ENCODE data around the gene LRRC46.

LRRC46 gene

DNA sequence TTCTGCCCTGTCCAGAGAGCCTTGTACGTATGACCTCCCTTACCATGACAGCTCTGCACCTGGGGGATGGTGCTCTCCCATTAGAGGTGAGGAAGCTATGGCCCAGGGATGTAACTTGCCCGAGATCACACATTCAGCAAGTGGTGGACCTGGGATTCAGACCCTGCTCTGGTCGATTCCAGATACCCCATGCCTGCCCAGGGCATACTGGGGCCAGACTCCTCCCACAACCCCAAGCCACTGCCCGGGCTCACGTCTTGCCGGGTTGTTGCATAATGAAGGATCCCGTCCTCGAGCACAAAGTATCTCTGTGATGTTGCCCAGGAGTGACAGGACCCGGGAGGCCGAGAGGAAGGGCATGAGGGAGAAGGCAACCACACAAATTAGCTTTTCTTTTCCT is 12.0 kb upstream of the LRRC46 start:
- Histone ChIP-seq H3K4me3 (no peak overlapping the region), H3K9me3 (ENCODE audit: low read depth, low read length) (no peaks in the 10 kb centered on the region), H3K27ac (no peak overlapping the region), H3K36me3 (ENCODE audit: insufficient read depth, low read length) (peaks cover 7% of the 10 kb centered on the region; the same call in 1 of the 2 replicates), H3K9ac (ENCODE audit: insufficient read length) (no peak overlapping the region)
- DNase-seq (ENCODE audit: low read depth, low spot score) = no peak
- TF ChIP-seq FOXP2 (optimal IDR thresholded peaks at IDR 0.05; ENCODE audit: control extremely low read depth, extremely low read length, insufficient read depth) (no peak), POLR2AphosphoS5 (IDR thresholded peaks at IDR 0.05; ENCODE audit: borderline replicate concordance, low read depth, low read length) (no peak), EZH2 (IDR thresholded peaks at IDR 0.05) (no peak)

DNA sequence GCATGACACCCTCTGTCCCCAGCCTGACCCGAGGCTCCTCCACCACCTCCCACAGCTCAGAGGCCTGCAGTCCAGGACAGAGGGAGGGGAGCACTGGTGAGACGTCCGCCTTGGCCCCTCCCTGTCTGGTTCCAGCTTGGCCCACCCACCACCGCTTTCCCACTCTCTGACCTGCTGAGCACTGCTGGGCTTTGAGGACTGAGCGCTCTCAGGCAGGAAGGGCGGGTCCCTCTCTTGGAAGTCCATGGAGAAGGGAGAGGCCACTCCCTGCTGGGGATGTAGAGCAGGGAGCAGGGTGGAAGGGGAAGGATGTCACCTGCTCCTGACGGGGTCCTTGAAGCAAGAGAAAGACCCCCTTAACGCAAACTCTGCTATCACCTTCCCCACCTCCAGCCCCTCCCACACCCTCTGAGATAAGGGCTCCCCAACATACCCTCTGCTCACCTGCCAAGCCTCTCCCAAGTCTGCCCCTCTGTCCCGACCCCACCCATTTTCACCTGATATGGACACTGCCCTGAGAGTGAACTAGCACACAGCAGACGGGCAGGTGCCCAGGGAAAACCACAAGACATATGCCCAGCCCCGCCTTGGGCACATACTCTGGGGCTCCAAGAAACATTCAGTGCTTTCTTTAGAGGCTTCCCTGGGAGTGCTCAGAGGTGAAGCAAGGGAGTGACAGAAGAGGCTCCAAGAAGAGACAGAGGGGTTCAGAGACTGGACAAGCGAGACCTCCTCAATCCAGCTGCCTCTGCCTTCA is 11.3 kb upstream of the LRRC46 start:
- no peaks in the 10 kb centered on the region for H3K9me3 ChIP-seq (ENCODE audit: low read depth, low read length)
- H3K4me3 ChIP-seq = no peak overlapping the region
- peaks cover 7% of the 10 kb centered on the region; the same call in 1 of the 2 replicates for H3K36me3 ChIP-seq (ENCODE audit: insufficient read depth, low read length)
- TF ChIP-seq POLR2AphosphoS5 (IDR thresholded peaks at IDR 0.05; ENCODE audit: borderline replicate concordance, low read depth, low read length) (no peak), FOXP2 (optimal IDR thresholded peaks at IDR 0.05; ENCODE audit: control extremely low read depth, extremely low read length, insufficient read depth) (no peak), EZH2 (IDR thresholded peaks at IDR 0.05) (no peak)
- DNase-seq (ENCODE audit: low read depth, low spot score) = no peak
- H3K9ac ChIP-seq (ENCODE audit: insufficient read length) = no peak overlapping the region
- H3K27ac ChIP-seq = no peak overlapping the region

DNA sequence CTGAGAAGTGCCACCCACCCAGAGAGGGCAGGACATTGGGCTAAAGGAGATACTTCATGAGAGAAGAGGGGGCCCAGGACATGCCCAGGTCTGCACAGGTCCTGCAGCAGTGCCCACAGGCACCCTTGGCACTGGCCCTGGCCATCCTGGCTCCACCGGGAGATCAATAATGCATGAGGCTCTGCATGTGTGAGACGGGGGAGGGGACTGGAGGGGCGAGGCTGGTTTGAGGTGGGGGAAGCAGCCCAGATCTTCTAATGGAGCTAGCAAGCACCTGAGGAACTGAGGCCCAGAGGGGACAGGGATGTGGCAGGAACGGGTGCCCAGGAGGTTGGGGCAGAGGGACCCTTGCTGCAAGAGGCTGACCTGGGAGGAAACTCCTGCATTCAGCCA is 10.4 kb upstream of the LRRC46 start:
- TF ChIP-seq FOXP2 (optimal IDR thresholded peaks at IDR 0.05; ENCODE audit: control extremely low read depth, extremely low read length, insufficient read depth) = no peak
- no peak for TF ChIP-seq POLR2AphosphoS5 (IDR thresholded peaks at IDR 0.05; ENCODE audit: borderline replicate concordance, low read depth, low read length)
- TF ChIP-seq EZH2 (IDR thresholded peaks at IDR 0.05) = no peak
- Histone ChIP-seq H3K9me3 (ENCODE audit: low read depth, low read length) (no peaks in the 10 kb centered on the region), H3K9ac (ENCODE audit: insufficient read length) (no peak overlapping the region), H3K4me3 (peak overlapping the region; percentile 73), H3K27ac (no peak overlapping the region), H3K36me3 (ENCODE audit: insufficient read depth, low read length) (peaks cover 7% of the 10 kb centered on the region; the same call in 1 of the 2 replicates)
- no peak for DNase-seq (ENCODE audit: low read depth, low spot score)

DNA sequence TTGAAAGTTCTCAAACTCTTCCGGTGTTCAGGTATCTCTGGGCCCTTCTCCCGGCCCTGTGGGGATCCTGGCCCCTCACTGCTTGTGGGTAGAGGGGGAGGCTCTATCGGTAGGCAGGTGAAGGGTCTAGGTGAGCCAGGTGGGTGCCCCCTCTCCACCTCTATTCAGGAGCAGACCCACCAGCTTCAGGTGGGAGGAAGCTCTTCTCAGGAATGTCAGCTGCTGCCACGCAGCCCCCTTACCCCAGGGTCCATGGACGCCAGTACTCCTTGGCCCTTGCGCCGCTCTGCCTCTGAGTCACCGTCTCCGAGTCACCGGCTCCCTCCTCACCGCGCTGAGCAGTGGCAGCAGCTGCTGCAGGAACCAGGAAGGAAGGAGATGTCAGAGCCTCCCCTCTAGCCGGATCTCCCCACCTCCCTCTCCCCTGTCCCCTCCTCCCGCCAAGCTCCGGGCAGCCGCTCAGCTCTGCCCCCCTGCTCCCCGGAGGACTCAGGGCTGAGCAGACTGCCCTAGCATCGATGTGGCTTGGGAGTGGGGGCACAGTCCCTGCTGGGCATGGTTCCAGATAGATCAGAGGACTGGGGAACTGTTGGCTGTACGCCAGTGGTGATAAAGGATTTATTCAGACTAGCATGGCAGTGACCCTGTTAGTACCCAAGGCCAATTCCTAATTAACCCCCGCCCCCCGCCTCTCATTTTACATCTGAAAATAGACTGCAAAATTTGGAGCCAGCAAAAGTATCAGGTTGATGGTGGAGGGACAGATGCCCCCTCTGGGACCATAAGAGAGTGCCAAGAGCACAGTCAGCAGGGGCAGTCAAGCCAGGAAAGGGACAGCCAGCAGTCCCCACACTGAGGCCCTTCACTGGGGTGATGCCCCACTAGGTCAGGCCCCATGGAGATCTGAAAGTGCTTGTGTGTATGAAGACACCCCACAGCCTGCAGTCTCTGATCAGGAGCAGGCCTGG is 9.8 kb upstream of the LRRC46 start, which contains the start of gene OSBPL7:
Gene OSBPL7 (minus strand): TSS at position 371 of the 968 bp plus-strand sequence. CDS start 1,516 bp downstream, outside the sequence.
- H3K9ac ChIP-seq (ENCODE audit: insufficient read length) = no peak within 1 kb of the TSS
- H3K27ac ChIP-seq = no peak within 1 kb of the TSS
- no peaks in the 10 kb centered on the region for H3K9me3 ChIP-seq (ENCODE audit: low read depth, low read length)
- peak within 1 kb of the TSS; percentile 73 for H3K4me3 ChIP-seq
- TF ChIP-seq EZH2 (IDR thresholded peaks at IDR 0.05) (no peak), FOXP2 (optimal IDR thresholded peaks at IDR 0.05; ENCODE audit: control extremely low read depth, extremely low read length, insufficient read depth) (no peak), POLR2AphosphoS5 (IDR thresholded peaks at IDR 0.05; ENCODE audit: borderline replicate concordance, low read depth, low read length) (no peak)
- peaks cover 13% of the 10 kb centered on the region for H3K36me3 ChIP-seq (ENCODE audit: insufficient read depth, low read length)
- DNase-seq (ENCODE audit: low read depth, low spot score) = no peak

DNA sequence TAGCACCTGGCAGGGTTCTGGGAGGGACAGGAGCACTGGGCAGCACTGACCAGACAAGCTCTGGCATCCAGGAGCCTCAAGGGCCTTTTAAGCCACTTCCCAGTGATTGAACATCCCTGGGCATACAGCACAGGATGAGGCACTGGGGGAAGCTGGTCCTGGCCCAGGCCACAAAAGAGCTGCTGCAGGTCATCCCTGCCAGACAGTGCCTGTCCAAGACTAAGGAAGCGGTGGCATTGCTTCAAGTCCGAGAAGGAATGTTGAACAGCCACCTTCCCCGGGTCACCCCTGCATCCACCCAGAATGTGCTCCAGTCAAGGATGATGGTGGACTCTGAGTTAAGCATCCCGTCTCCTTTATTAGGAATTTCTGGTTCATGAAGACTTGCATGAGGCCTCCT is 8.7 kb upstream of the LRRC46 start:
- H3K9me3 ChIP-seq (ENCODE audit: low read depth, low read length) = no peaks in the 10 kb centered on the region
- no peak overlapping the region for H3K4me3 ChIP-seq
- no peak for DNase-seq (ENCODE audit: low read depth, low spot score)
- H3K36me3 ChIP-seq (ENCODE audit: insufficient read depth, low read length) = peaks cover 21% of the 10 kb centered on the region
- no peak overlapping the region for H3K27ac ChIP-seq
- H3K9ac ChIP-seq (ENCODE audit: insufficient read length) = no peak overlapping the region
- TF ChIP-seq EZH2 (IDR thresholded peaks at IDR 0.05) = no peak
- TF ChIP-seq POLR2AphosphoS5 (IDR thresholded peaks at IDR 0.05; ENCODE audit: borderline replicate concordance, low read depth, low read length) = no peak
- no peak for TF ChIP-seq FOXP2 (optimal IDR thresholded peaks at IDR 0.05; ENCODE audit: control extremely low read depth, extremely low read length, insufficient read depth)

DNA sequence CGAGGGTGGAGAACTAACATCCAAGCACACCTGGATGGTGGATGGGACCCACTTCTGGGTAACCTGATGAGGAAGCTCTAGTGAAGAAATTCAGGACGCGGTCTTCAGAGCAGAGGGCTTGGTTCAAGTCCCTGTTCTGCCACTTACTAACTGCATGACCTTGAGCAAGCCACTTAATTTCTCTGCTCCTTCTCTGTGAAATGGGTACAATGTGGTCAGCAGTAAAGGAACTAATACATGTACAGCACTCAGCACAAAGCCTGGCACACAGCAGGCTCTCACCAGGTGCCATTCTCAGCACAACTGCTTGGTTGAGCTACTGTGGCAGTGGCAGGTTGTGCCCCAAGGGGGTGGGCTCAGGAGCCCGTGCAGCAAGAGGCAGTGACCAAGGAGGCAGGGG is 8.0 kb upstream of the LRRC46 start:
- no peak overlapping the region for H3K9ac ChIP-seq (ENCODE audit: insufficient read length)
- peaks cover 21% of the 10 kb centered on the region for H3K36me3 ChIP-seq (ENCODE audit: insufficient read depth, low read length)
- no peak for TF ChIP-seq FOXP2 (optimal IDR thresholded peaks at IDR 0.05; ENCODE audit: control extremely low read depth, extremely low read length, insufficient read depth)
- no peak for TF ChIP-seq POLR2AphosphoS5 (IDR thresholded peaks at IDR 0.05; ENCODE audit: borderline replicate concordance, low read depth, low read length)
- TF ChIP-seq EZH2 (IDR thresholded peaks at IDR 0.05) = no peak

DNA sequence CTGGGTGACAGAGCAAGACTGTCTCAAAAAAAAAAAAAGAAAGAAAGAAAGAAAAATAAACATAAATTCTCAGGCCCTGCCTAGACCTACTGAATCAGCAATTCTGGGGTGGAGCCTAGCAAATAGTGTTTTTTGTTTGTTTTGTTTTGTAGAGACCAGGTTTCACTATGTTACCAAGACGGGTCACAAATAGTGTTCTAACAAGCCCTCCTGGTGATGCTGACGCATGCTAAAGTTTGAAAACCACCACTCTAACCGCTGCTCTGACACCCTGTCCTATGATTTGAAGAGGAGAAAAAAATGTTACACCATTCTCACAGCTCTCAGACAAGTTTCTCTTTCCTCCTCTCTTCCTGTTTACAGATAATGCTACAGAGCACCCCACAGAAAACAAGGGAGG is 1.6 kb upstream of the LRRC46 start:
- Histone ChIP-seq H3K9ac (ENCODE audit: insufficient read length) (no peak overlapping the region), H3K4me3 (no peak overlapping the region), H3K27ac (no peak overlapping the region)

More for the DNA sequence above, 8.0 kb upstream of the LRRC46 start:
- no peaks in the 10 kb centered on the region for H3K9me3 ChIP-seq (ENCODE audit: low read depth, low read length)
- no peak overlapping the region for H3K4me3 ChIP-seq
- H3K27ac ChIP-seq = no peak overlapping the region
- no peak for DNase-seq (ENCODE audit: low read depth, low spot score)

More for the DNA sequence above, 1.6 kb upstream of the LRRC46 start:
- TF ChIP-seq EZH2 (IDR thresholded peaks at IDR 0.05) = no peak
- no peak for TF ChIP-seq FOXP2 (optimal IDR thresholded peaks at IDR 0.05; ENCODE audit: control extremely low read depth, extremely low read length, insufficient read depth)
- TF ChIP-seq POLR2AphosphoS5 (IDR thresholded peaks at IDR 0.05; ENCODE audit: borderline replicate concordance, low read depth, low read length) = no peak
- H3K36me3 ChIP-seq (ENCODE audit: insufficient read depth, low read length) = peaks cover 14% of the 10 kb centered on the region
- no peak for DNase-seq (ENCODE audit: low read depth, low spot score)
- no peaks in the 10 kb centered on the region for H3K9me3 ChIP-seq (ENCODE audit: low read depth, low read length)
